MM.1S (cell line): Measurements from ENCODE around the gene ZNF205.

Experiments
- DNase-seq: peaks from one replicate; pipeline ENCODE4 v3.0.0-alpha.2; 2015
- H2AFZ ChIP-seq: fragments of 300-600 bp; sonication (generic); 2 replicates; pipeline ENCODE4 v1.6.0; 2016; ENCODE audit warnings: antibody characterized with exemption, low read length
- H3F3A ChIP-seq: fragments of 300-600 bp; sonication (generic); 2 replicates; pipeline ENCODE4 v1.6.1; 2016; ENCODE audit warnings: mild to moderate bottlenecking, antibody characterized with exemption, low read length, moderate library complexity, mixed read lengths; ENCODE audit not compliant: insufficient read depth
- H3K27ac ChIP-seq: fragments of 300-600 bp; sonication (generic); 2 replicates; pipeline ENCODE4 v1.5.1; 2016; ENCODE audit warnings: mild to moderate bottlenecking, low read length
- H3K27me3 ChIP-seq: fragments of 300-600 bp; sonication (generic); replicated peaks from 2 replicates; pipeline ENCODE4 v1.6.0; 2016; ENCODE audit warnings: low read length; ENCODE audit not compliant: insufficient read depth
- H3K36me3 ChIP-seq: fragments of 300-600 bp; sonication (generic); replicated peaks from 2 replicates; pipeline ENCODE4 v1.6.1; 2016; ENCODE audit warnings: mild to moderate bottlenecking, low read length, mixed read lengths; ENCODE audit not compliant: insufficient read depth
- H3K4me1 ChIP-seq: fragments of 300-600 bp; sonication (generic); 2 replicates; pipeline ENCODE4 v1.6.1; 2016; ENCODE audit warnings: low read length, mixed read lengths
- H3K4me2 ChIP-seq: fragments of 300-600 bp; sonication (generic); 2 replicates; pipeline ENCODE4 v1.6.0; 2016; ENCODE audit warnings: low read depth, low read length
- H3K4me3 ChIP-seq: fragments of 300-600 bp; sonication (generic); 2 replicates; pipeline ENCODE4 v1.5.1; 2016; ENCODE audit warnings: low read length, mixed read lengths
- H3K79me2 ChIP-seq: fragments of 300-600 bp; sonication (generic); 2 replicates; pipeline ENCODE4 v1.6.1; 2016; ENCODE audit warnings: mixed run types, low read length, mixed read lengths
- H3K9ac ChIP-seq: fragments of 300-600 bp; sonication (generic); 2 replicates; pipeline ENCODE4 v1.6.1; 2016; ENCODE audit warnings: low read length, mixed read lengths
- H3K9me2 ChIP-seq: fragments of 300-600 bp; sonication (generic); replicated peaks from 2 replicates; pipeline ENCODE4 v1.6.1; 2016; ENCODE audit warnings: mild to moderate bottlenecking, low read length, mixed read lengths; ENCODE audit not compliant: insufficient read depth
- H3K9me3 ChIP-seq: fragments of 300-600 bp; sonication (generic); replicated peaks from 2 replicates; pipeline ENCODE4 v1.6.1; 2016; ENCODE audit warnings: mild to moderate bottlenecking, low read length, mixed read lengths; ENCODE audit not compliant: insufficient read depth
- H4K20me1 ChIP-seq: fragments of 300-600 bp; sonication (generic); 2 replicates; pipeline ENCODE4 v1.6.1; 2016; ENCODE audit warnings: mild to moderate bottlenecking, low read length, moderate library complexity, mixed read lengths; ENCODE audit not compliant: insufficient read depth
- CTCF ChIP-seq: fragments of 300-600 bp; sonication (generic); IDR thresholded peaks from 2 replicates; pipeline ENCODE4 v1.5.1; 2016; ENCODE audit warnings: antibody characterized with exemption, low read length, mixed read lengths
- EZH2 ChIP-seq: fragments of 300-600 bp; sonication (generic); optimal IDR thresholded peaks from 2 replicates; pipeline ENCODE3; 2017; ENCODE audit warnings: low read depth, mild to moderate bottlenecking, antibody characterized with exemption, low read length, mixed read lengths
- EZH2phosphoT487 ChIP-seq: fragments of 300-600 bp; sonication (generic); IDR thresholded peaks from 2 replicates; pipeline ENCODE4 v1.6.1; 2018; ENCODE audit warnings: antibody characterized with exemption, low read length

ZNF205 gene

GRCh38 chr16:3129137-3130131 is 17.0 kb downstream of the ZNF205 start:
- Histone ChIP-seq H3K4me3 (peak overlapping the region; percentile 64), H3K9ac (peak overlapping the region; percentile 57), H3K9me3 (no peaks in the 10 kb centered on the region), H3K9me2 (no peaks in the 10 kb centered on the region), H3K27ac (peak overlapping the region; percentile 20; the same call in 1 of the 2 replicates), H3K36me3 (no peaks in the 10 kb centered on the region; the same call in 1 of the 2 replicates), H3K4me1 (peaks cover 2% of the 10 kb centered on the region), H3F3A (peaks cover 21% of the 10 kb centered on the region), H2AFZ (peak overlapping the region; percentile 66), H3K27me3 (no peaks in the 10 kb centered on the region), H3K4me2 (peak overlapping the region; percentile 92), H3K79me2 (peaks cover 19% of the 10 kb centered on the region), H4K20me1 (no peaks in the 10 kb centered on the region)
- no peak for TF ChIP-seq EZH2
- TF ChIP-seq EZH2phosphoT487 = no peak
- peak; percentile 90 for TF ChIP-seq CTCF
- DNase-seq = peak; percentile 87

GRCh38 chr16:3131755-3132377 is 19.5 kb downstream of the ZNF205 start:
- H3K4me3 ChIP-seq = no peak overlapping the region
- H3K4me2 ChIP-seq = no peak overlapping the region
- H4K20me1 ChIP-seq = no peaks in the 10 kb centered on the region
- peaks cover 18% of the 10 kb centered on the region for H3F3A ChIP-seq
- no peak overlapping the region for H3K27ac ChIP-seq
- TF ChIP-seq EZH2 = no peak
- TF ChIP-seq EZH2phosphoT487 = no peak
- peak; percentile 56 for TF ChIP-seq CTCF
- no peak overlapping the region for H3K9ac ChIP-seq
- H3K4me1 ChIP-seq = peaks cover 2% of the 10 kb centered on the region
- no peaks in the 10 kb centered on the region; the same call in 1 of the 2 replicates for H3K36me3 ChIP-seq
- H3K79me2 ChIP-seq = peaks cover 21% of the 10 kb centered on the region
- peak; percentile 46 for DNase-seq
- H3K9me3 ChIP-seq = no peaks in the 10 kb centered on the region
- H2AFZ ChIP-seq = no peak overlapping the region
- no peaks in the 10 kb centered on the region for H3K27me3 ChIP-seq
- H3K9me2 ChIP-seq = no peaks in the 10 kb centered on the region

GRCh38 chr16:3133844-3134243 is 21.5 kb downstream of the ZNF205 start:
- H2AFZ ChIP-seq = no peak overlapping the region
- H3K27me3 ChIP-seq = no peaks in the 10 kb centered on the region
- peaks cover 18% of the 10 kb centered on the region for H3F3A ChIP-seq
- no peak for DNase-seq
- H3K4me3 ChIP-seq = peak overlapping the region; percentile 79
- H3K9me3 ChIP-seq = no peaks in the 10 kb centered on the region
- no peaks in the 10 kb centered on the region; the same call in 1 of the 2 replicates for H3K36me3 ChIP-seq
- H4K20me1 ChIP-seq = no peaks in the 10 kb centered on the region
- H3K9ac ChIP-seq = peak overlapping the region; percentile 88
- H3K9me2 ChIP-seq = no peaks in the 10 kb centered on the region
- peaks cover 2% of the 10 kb centered on the region for H3K4me1 ChIP-seq
- H3K4me2 ChIP-seq = peak overlapping the region; percentile 63
- H3K27ac ChIP-seq = peak overlapping the region; percentile 70; the same call in 1 of the 2 replicates
- no peak for TF ChIP-seq EZH2
- no peak for TF ChIP-seq CTCF
- no peak for TF ChIP-seq EZH2phosphoT487
- peaks cover 21% of the 10 kb centered on the region for H3K79me2 ChIP-seq
